Spleen (tissue), 11 donors: ENCODE results near the gene LCE4A. TPM values are rescaled to one million over a fixed set of nuclear protein-coding genes. Genes with fewer than 3 reads are reported as not detected.
"Not testable (repeated sequence)": the region's sequence is repeated elsewhere in the genome, so short reads cannot be mapped to it uniquely, and the experiment has no call there.

Source experiments
- DNase-seq: peaks from one replicate; pipeline ENCODE4 v3.0.0-alpha.2; 2020
- H3K27ac ChIP-seq, 8 donors: fragments of 200-600 bp; sonication (generic) in 7 of 8; 1 replicate in 4 of 8; 2 replicates in 4 of 8; pipeline versions ENCODE4 v1.5.0 to v1.8.0; 2016 to 2021; ENCODE audit warnings: inconsistent platforms in 4 of 8, mild to moderate bottlenecking in 4 of 8, moderate library complexity in 1 of 8
- H3K27me3 ChIP-seq, 7 donors: fragments of 200-600 bp; sonication (generic) in 6 of 7; replicated peaks in 1 of 7; 1 replicate in 4 of 7; 2 replicates in 3 of 7; pipeline versions ENCODE4 v1.5.0 to v1.8.0; 2016 to 2021; ENCODE audit warnings: inconsistent platforms in 3 of 7, mild to moderate bottlenecking in 1 of 7
- H3K36me3 ChIP-seq, 6 donors: fragments of 200-600 bp; sonication (generic) in 5 of 6; 1 replicate in 4 of 6; 2 replicates in 2 of 6; pipeline versions ENCODE4 v1.5.0 to v1.8.0; 2016 to 2021; ENCODE audit warnings: inconsistent platforms in 2 of 6
- H3K4me1 ChIP-seq, 6 donors: fragments of 200-600 bp; sonication (generic) in 5 of 6; 1 replicate in 3 of 6; 2 replicates in 3 of 6; pipeline versions ENCODE4 v1.5.0 to v1.8.0; 2016 to 2021; ENCODE audit warnings: inconsistent platforms in 3 of 6
- H3K4me3 ChIP-seq, 8 donors: fragments of 200-600 bp; sonication (generic) in 7 of 8; 1 replicate in 4 of 8; 2 replicates in 4 of 8; pipeline versions ENCODE4 v1.5.0 to v1.8.0; 2016 to 2021; ENCODE audit warnings: inconsistent platforms in 4 of 8, mild to moderate bottlenecking in 4 of 8, moderate library complexity in 2 of 8
- H3K9me3 ChIP-seq, 8 donors: fragments of 200-600 bp; sonication (generic) in 7 of 8; 1 replicate in 4 of 8; 2 replicates in 4 of 8; pipeline versions ENCODE4 v1.5.0 to v1.8.0; 2016 to 2021; ENCODE audit warnings: inconsistent platforms in 4 of 8
- CTCF ChIP-seq, 11 experiments: fragments of 200-600 bp in 7 of 11; fragments of 450-650 bp in 4 of 11; sonication (generic) in 4 of 11; IDR thresholded peaks in 8 of 11; conservative IDR thresholded peaks in 3 of 11; 1 replicate in 7 of 11; 2 replicates in 4 of 11; pipeline versions ENCODE4 v1.4.0 to v1.8.0; 2016 to 2021; ENCODE audit warnings: antibody characterized with exemption in 11 of 11, inconsistent platforms in 4 of 11, mild to moderate bottlenecking in 1 of 11
- POLR2A ChIP-seq, 3 donors: fragments of 450-650 bp; IDR thresholded peaks; one replicate each; pipeline ENCODE4 v1.5.1; 2017; ENCODE audit warnings: antibody characterized with exemption in 3 of 3, mild to moderate bottlenecking in 1 of 3
- POLR2AphosphoS5 ChIP-seq, 3 donors: sonication (generic); formaldehyde crosslinking; IDR thresholded peaks; one replicate each; pipeline ENCODE4 v1.5.1; 2017; ENCODE audit warnings: antibody characterized with exemption in 3 of 3
- WGBS, 5 donors: extraction: QIAGEN DNeasy Blood & Tissue Kit in 3 of 5; methylation state at CpG; one replicate each; pipeline versions ENCODE4 v1.1.5 to v1.1.7; 2013 to 2018; 5-methylcytosine and 5-hydroxymethylcytosine counted together
- intact Hi-C: fragments of 100-400 bp; cut with DNase I; formaldehyde crosslinking; loops from one replicate; pipeline ENCODE4 v1.15.0; 2023; ENCODE audit warnings: low total_unique reads
- polyA plus RNA-seq, 3 donors: library from polyadenylated mRNA; stranded (reverse); fragments of 200-250 nt; gene quantifications; one replicate each; pipeline ENCODE4 v1.2.1, GENCODE V29; 2013
- total RNA-seq, 7 donors: library from RNA; depleted of rRNA in 3 of 7; stranded (reverse); fragments of >200 nt in 3 of 7; fragmentation: NEBNext Ultra II Directional in 4 of 7; extraction: Animal tissue kit (Norgen Biotek cat#: 25700) in 4 of 7; gene quantifications; one replicate each; pipeline versions ENCODE4 v1.1.0 to v1.2.1, GENCODE V29; 2016 to 2021
- donor health status: healthy with polysubstance abuse.
- donor health status: DM: no; HTN: no; CAD: no; lungs with moderate emphysema.
- donor health status: DM: no; HTN: no; CAD: no.
- donor health status: Bipolar disorder and iron deficiency.
- donor health status: healthy.
- donor health status: DM: no; HTN: no; CAD: no.
- donor health status: DM: yes; HTN: yes; CAD: no.

The LCE4A gene
- total and polyA plus RNA-seq, 10 donors, result not detected

DNA sequence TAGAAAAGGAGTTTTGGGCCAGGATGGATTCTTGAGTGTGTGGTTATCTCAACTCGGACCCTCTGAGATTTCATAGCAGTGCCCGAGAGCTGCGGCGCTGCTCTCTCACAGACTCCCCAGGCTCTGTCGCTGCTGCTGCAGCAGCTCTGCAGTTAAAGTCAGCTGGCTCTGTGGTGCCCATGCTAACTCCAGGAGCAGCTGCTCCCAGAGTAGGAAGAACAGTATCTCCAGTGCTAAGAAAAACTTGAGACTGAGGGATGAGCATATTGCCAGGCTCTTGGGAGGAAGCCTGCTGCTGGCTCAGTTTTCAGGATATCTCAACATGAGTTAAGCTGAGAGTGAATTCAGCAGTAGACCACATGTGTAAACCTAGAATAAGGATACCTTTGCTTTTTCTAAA is 40.3 kb upstream of the LCE4A start:
- intact Hi-C loops, result no loop called here
- DNase-seq, result no peak
- peaks cover 0 to 4% (median 0%) of the 10 kb centered on the region in 8 donors for H3K9me3 ChIP-seq
- H3K27me3 ChIP-seq, result peaks cover 0 to 28% (median 0%) of the 10 kb centered on the region in 7 donors
- no peak overlapping the region for H3K4me3 ChIP-seq
- H3K36me3 ChIP-seq, result no peaks in the 10 kb centered on the region
- WGBS, 5 donors, result 83 to 92% (median 89%) methylated on average over 5 of the region's 5 CpGs
- no peaks in the 10 kb centered on the region for H3K4me1 ChIP-seq
- TF ChIP-seq CTCF (IDR thresholded peaks at IDR 0.05 in 8 of 11, conservative IDR thresholded peaks at IDR 0.05 in 3 of 11) (no peak), POLR2AphosphoS5 (IDR thresholded peaks at IDR 0.05) (no peak), POLR2A (IDR thresholded peaks at IDR 0.05) (no peak)
- no peak overlapping the region for H3K27ac ChIP-seq

- H3K9me3 ChIP-seq, result no peaks in the 10 kb centered on the region
- no peaks in the 10 kb centered on the region for H3K36me3 ChIP-seq
- WGBS, 5 donors, result 52 to 60% (median 53%) methylated on average over 2 of the region's 2 CpGs
- H3K27ac ChIP-seq, result no peak overlapping the region
- no peak overlapping the region for H3K4me3 ChIP-seq
- no peaks in the 10 kb centered on the region for H3K4me1 ChIP-seq
- intact Hi-C loops, result no loop called here
- TF ChIP-seq POLR2A (IDR thresholded peaks at IDR 0.05) (no peak), CTCF (IDR thresholded peaks at IDR 0.05 in 8 of 11, conservative IDR thresholded peaks at IDR 0.05 in 3 of 11) (no peak), POLR2AphosphoS5 (IDR thresholded peaks at IDR 0.05) (no peak)
- no peak for DNase-seq
- peaks cover 0 to 12% (median 0%) of the 10 kb centered on the region in 7 donors for H3K27me3 ChIP-seq
Measured at GRCh38 chr1:152673016-152673415, 34.9 kb upstream of the LCE4A start.

DNA sequence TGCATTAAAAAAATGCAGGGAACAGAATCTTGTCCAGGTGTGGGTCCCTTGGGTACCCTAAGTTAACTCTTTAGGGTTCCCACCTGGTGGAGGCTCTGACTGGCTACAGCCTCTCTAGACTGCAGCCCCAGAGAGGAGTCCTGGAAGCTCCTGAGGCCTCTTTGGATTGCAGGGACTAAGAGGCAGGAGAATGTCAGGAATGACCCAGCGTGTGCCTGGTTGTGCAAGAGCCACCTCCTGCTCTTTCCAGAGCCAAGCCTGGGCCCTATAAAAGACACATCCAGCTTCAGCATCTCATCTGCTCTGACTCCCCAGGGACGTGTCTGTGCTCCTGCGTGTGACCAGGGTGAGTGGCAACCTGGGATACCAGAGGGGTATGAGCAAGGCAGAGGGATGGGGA is 33.0 kb upstream of the LCE4A start, which contains the start of gene LCE2C:
Gene LCE2C, plus strand, starts transcription at position 297 of the 400 bp plus-strand sequence. CDS start 737 bp downstream, outside the sequence.
- H3K36me3 ChIP-seq, H3K27ac ChIP-seq, H3K4me3 ChIP-seq, intact Hi-C loops, H3K4me1 ChIP-seq, DNase-seq, H3K9me3 ChIP-seq: not testable (repeated sequence)
- WGBS, 5 donors, result 53 to 85% (median 71%) methylated on average over 3 of the region's 3 CpGs
- H3K27me3 ChIP-seq, result peaks cover 0 to 22% (median 0%) of the 10 kb centered on the region in 7 donors

- no peaks in the 10 kb centered on the region for H3K4me1 ChIP-seq
- H3K4me3 ChIP-seq, result no peak overlapping the region
- TF ChIP-seq CTCF (IDR thresholded peaks at IDR 0.05 in 8 of 11, conservative IDR thresholded peaks at IDR 0.05 in 3 of 11) (no peak), POLR2A (IDR thresholded peaks at IDR 0.05) (no peak), POLR2AphosphoS5 (IDR thresholded peaks at IDR 0.05) (no peak)
- intact Hi-C loops, result no loop called here
- no peaks in the 10 kb centered on the region for H3K9me3 ChIP-seq
- WGBS, 5 donors, result 82 to 90% (median 84%) methylated on average over 2 to 6 of the region's 6 CpGs
- peaks cover 0 to 27% (median 0%) of the 10 kb centered on the region in 7 donors for H3K27me3 ChIP-seq
- H3K27ac ChIP-seq, result no peak overlapping the region
- no peak for DNase-seq
- H3K36me3 ChIP-seq, result no peaks in the 10 kb centered on the region
Measured at GRCh38 chr1:152679459-152679858, 28.5 kb upstream of the LCE4A start.

- H3K36me3 ChIP-seq, result no peaks in the 10 kb centered on the region
- intact Hi-C loops, result no loop called here
- H3K9me3 ChIP-seq, result no peaks in the 10 kb centered on the region
- DNase-seq, result no peak
- TF ChIP-seq POLR2AphosphoS5 (IDR thresholded peaks at IDR 0.05) (no peak), POLR2A (IDR thresholded peaks at IDR 0.05) (no peak), CTCF (IDR thresholded peaks at IDR 0.05 in 8 of 11, conservative IDR thresholded peaks at IDR 0.05 in 3 of 11) (no peak)
- no peak overlapping the region for H3K4me3 ChIP-seq
- H3K27ac ChIP-seq, result no peak overlapping the region
- H3K27me3 ChIP-seq, result peaks cover 0 to 22% (median 0%) of the 10 kb centered on the region in 7 donors
- 54 to 85% (median 59%) methylated on average over 2 of the region's 2 CpGs for WGBS, 5 donors
- H3K4me1 ChIP-seq, result no peaks in the 10 kb centered on the region
Measured at GRCh38 chr1:152681616-152682015, 26.3 kb upstream of the LCE4A start.
